Measurements from ENCODE around the gene ZNF609.

- no peak for TF ChIP-seq POLR2AphosphoS5 (IDR thresholded peaks at IDR 0.05; ENCODE audit: low read depth, low read length)
- TF ChIP-seq POLR2A (IDR thresholded peaks at IDR 0.05; ENCODE audit: low read depth, low read length): no peak
- TF ChIP-seq TAF1 (IDR thresholded peaks at IDR 0.05; ENCODE audit: borderline replicate concordance, low read depth, low read length): no peak
Observed at GRCh38 chr15:64571857-64572291, 111.5 kb downstream of the ZNF609 start.

All from GM12892 (cell line).